Measurements from ENCODE around the gene ZNF507.
"Not testable (repeated sequence)": the region's sequence is repeated elsewhere in the genome, so short reads cannot be mapped to it uniquely, and the experiment has no call there.

ZNF507 gene

DNA sequence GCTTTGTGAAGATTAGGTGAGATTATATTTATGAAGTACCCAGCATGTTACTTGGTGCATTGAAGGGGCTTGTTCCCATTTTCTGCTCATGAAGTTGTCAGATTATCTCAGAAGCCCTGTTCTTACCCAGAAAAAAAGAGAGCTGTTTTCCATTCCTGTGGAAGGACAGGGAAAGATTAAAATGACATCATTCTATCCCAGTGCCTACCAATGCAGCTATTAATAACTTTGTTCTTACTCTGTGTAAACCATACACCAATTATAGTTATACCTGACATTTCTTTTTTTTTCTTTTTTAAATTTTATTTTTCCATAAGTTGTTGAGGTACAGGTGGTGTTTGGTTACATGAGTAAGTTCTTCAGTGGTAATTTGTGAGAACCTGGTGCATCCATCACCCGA lies 18.6 kb downstream of the ZNF507 start:
- TF ChIP-seq, protein P1, sequence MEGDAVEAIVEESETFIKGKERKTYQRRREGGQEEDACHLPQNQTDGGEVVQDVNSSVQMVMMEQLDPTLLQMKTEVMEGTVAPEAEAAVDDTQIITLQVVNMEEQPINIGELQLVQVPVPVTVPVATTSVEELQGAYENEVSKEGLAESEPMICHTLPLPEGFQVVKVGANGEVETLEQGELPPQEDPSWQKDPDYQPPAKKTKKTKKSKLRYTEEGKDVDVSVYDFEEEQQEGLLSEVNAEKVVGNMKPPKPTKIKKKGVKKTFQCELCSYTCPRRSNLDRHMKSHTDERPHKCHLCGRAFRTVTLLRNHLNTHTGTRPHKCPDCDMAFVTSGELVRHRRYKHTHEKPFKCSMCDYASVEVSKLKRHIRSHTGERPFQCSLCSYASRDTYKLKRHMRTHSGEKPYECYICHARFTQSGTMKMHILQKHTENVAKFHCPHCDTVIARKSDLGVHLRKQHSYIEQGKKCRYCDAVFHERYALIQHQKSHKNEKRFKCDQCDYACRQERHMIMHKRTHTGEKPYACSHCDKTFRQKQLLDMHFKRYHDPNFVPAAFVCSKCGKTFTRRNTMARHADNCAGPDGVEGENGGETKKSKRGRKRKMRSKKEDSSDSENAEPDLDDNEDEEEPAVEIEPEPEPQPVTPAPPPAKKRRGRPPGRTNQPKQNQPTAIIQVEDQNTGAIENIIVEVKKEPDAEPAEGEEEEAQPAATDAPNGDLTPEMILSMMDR (IDR thresholded peaks at IDR 0.05; ENCODE audit: control insufficient read depth, extremely low read depth, insufficient read depth) = no peak
- peak overlapping the region; percentile 8; the same call in 1 of the 2 replicates for H3K4me3 ChIP-seq (ENCODE audit: low read depth, low read length)
- DNase-seq (ENCODE audit: low read depth) = no peak

- TF ChIP-seq, protein P1 (IDR thresholded peaks at IDR 0.05; ENCODE audit: control insufficient read depth, extremely low read depth, insufficient read depth) = no peak
- DNase-seq (ENCODE audit: low read depth) = no peak
- no peak overlapping the region for H3K4me3 ChIP-seq (ENCODE audit: low read depth, low read length)
These were observed 21.7 kb downstream of the ZNF507 start for GRCh38 chr19:32367063-32367462.

DNA sequence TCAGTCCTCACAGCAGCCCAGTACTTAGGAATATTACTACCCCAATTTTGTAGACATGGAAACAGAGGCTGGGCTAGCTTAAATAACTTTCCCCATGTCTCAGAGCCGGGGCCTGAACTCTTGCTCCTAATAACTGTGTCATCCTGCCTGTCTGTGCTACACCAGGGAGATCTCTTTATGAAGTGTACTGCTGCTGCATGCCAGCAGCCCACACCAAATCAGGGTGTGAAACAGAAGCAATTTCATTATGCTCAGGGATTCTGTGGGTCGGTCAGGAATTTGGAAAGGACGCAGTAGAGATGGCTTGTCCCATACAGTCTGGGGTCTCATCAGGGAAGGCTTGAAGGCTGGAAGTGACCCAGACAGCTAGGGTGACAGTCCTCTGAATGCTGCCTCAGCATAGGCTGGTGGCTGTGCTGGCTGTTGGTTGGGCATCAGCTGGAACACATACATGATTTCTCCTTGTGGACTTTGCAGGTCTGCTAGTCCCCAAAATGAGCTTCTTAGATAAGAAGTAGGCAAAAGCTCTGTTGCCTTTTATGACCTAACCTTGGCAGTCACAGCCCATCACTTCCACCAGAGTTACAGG lies 22.6 kb downstream of the ZNF507 start:
- TF ChIP-seq, protein P1 (IDR thresholded peaks at IDR 0.05; ENCODE audit: control insufficient read depth, extremely low read depth, insufficient read depth) = no peak
- no peak for DNase-seq (ENCODE audit: low read depth)
- H3K4me3 ChIP-seq (ENCODE audit: low read depth, low read length) = no peak overlapping the region

GRCh38 chr19:32368787-32369186 lies 23.4 kb downstream of the ZNF507 start:
- H3K4me3 ChIP-seq (ENCODE audit: low read depth, low read length) = no peak overlapping the region
- DNase-seq (ENCODE audit: low read depth) = no peak
- TF ChIP-seq, protein P1 (IDR thresholded peaks at IDR 0.05; ENCODE audit: control insufficient read depth, extremely low read depth, insufficient read depth) = no peak

DNA sequence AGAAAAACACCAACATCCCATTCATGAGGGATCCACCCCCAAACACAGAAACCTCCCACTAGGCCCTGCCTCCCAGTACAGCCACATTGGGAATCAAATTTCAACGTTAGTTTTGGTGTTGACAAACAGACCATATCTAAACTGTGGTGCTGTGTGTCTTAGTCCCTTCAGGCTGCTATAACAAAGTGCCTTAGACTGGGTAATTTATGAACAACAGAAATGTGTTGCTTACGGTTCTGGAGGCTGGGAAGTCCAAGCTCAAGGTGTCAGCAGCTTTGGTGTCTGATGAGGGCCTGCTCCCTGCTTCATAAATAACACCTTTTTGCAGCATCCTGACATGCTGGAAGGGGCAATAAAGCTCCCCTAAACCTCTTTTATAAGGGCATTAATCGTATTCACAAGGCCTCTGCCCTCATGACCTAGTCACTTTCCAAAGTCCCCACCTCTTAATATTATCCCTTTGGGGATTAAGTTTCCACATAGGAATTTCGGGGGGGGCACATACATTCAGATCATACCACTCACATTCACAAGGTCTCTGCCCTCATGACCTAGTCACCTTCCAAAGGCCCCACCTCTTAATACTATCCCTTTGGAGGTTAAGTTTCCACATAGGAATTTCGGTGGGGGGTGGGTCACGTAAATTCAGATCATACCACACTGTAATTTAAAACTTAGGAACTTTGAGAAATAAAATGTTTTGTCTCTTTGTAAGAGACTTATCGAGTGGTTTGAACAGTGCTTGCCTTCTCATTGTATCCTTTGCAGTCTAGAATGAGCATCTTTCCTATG lies 27.5 kb downstream of the ZNF507 start:
- H3K4me3 ChIP-seq (ENCODE audit: low read depth, low read length) = peak overlapping the region; percentile 33
- TF ChIP-seq, protein P1 (IDR thresholded peaks at IDR 0.05; ENCODE audit: control insufficient read depth, extremely low read depth, insufficient read depth) = no peak
- no peak for DNase-seq (ENCODE audit: low read depth)

DNA sequence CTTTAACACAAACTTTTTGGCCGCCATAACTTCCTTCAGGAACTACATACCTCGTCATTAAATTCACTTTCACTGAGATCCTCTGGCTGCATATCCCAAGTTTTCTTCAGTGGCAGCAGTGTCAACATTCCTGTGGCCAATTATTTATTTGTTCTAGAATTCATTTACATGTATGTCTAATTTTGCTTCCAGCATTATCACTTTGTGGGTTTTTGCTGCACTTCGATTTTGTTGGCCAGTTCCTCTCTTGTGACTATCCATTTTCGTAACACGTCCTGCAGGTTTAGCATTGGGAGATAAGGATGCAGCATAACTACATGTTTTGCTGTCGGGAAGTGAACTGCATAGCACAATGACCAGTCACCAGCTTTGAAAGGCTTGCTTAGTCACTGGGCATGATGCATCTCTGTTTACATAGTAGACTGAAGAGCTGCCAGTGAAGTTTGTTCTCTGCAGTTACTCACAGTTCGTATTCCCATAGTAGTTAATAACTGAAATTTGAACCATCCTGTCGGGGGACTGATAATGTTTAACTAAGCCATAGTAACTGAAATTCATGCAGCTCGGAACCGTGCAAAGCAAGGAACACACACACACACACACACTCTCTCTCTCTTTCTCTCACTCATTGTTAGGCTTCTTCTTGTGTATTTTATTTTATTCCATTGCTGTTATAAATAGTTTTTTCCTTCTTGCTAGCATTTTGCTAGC lies 28.3 kb downstream of the ZNF507 start:
- peak overlapping the region; percentile 33 for H3K4me3 ChIP-seq (ENCODE audit: low read depth, low read length)
- TF ChIP-seq, protein P1 (IDR thresholded peaks at IDR 0.05; ENCODE audit: control insufficient read depth, extremely low read depth, insufficient read depth) = no peak
- DNase-seq (ENCODE audit: low read depth) = peak; percentile 98

DNA sequence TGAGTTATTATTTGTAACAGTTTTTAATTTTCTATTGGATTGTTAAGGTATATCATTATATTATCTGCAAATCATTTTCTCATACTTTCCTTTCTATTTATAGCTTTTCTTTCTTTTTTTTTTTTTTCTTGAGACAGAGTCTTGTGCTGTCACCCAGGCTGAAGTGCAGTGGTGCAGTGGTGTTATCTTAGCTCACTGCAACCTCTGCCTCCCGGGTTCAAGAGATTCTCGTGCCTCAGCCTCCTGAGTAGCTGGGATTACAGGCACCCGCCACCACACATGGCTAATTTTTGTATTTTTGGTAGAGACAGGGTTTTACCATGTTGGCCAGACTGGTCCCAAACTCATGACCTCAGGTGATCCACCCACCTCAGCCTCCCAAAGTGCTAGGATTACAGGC lies 29.0 kb downstream of the ZNF507 start:
- H3K4me3 ChIP-seq (ENCODE audit: low read depth, low read length) = peak overlapping the region; percentile 26; the same call in 1 of the 2 replicates
- not testable (repeated sequence) for DNase-seq (ENCODE audit: low read depth)

Measured in LNCaP clone FGC (cell line).